Naive B cell (primary cell): Measurements from ENCODE around the gene LOXL1. TPM values are rescaled to one million over a fixed set of nuclear protein-coding genes. Genes with fewer than 3 reads are reported as not detected.

Source experiments
- ATAC-seq, 2 donors: fragments of 150-1000 bp; cut with Tn5 transposase; 2 replicates each; pipeline ENCODE4 v1.10.0; 2021; ENCODE audit warnings: low read depth in 2 of 2, mild to moderate bottlenecking in 2 of 2, moderate library complexity in 2 of 2
- DNase-seq: peaks from one replicate; pipeline ENCODE4 v3.0.0; 2022
- H3K27ac Mint-ChIP-seq, 6 donors: one replicate each; pipeline ENCODE4 v1.8.0; 2020 to 2022; ENCODE audit warnings: mild to moderate bottlenecking in 6 of 6, mixed read lengths in 6 of 6, moderate library complexity in 5 of 6, inconsistent platforms in 2 of 6
- H3K27me3 Mint-ChIP-seq, 3 donors: one replicate each; pipeline ENCODE4 v1.8.0; 2021 to 2022; ENCODE audit warnings: mixed read lengths in 3 of 3, mild to moderate bottlenecking in 1 of 3
- H3K36me3 Mint-ChIP-seq, 2 donors: one replicate each; pipeline ENCODE4 v1.8.0; 2020 to 2022; ENCODE audit warnings: mixed read lengths in 2 of 2, inconsistent platforms in 1 of 2, mild to moderate bottlenecking in 1 of 2
- H3K4me1 Mint-ChIP-seq, 3 donors: one replicate each; pipeline ENCODE4 v1.8.0; 2020 to 2022; ENCODE audit warnings: mixed read lengths in 3 of 3, inconsistent platforms in 1 of 3, mild to moderate bottlenecking in 1 of 3, moderate library complexity in 1 of 3
- H3K4me3 Mint-ChIP-seq, 8 donors: one replicate each; pipeline ENCODE4 v1.8.0; 2020 to 2022; ENCODE audit warnings: mild to moderate bottlenecking in 8 of 8, mixed read lengths in 8 of 8, moderate library complexity in 8 of 8, inconsistent platforms in 2 of 8
- H3K9me3 Mint-ChIP-seq, 7 donors: one replicate each; pipeline ENCODE4 v1.8.0; 2020 to 2022; ENCODE audit warnings: mixed read lengths in 7 of 7, mild to moderate bottlenecking in 5 of 7, inconsistent platforms in 2 of 7, moderate library complexity in 1 of 7
- polyA plus RNA-seq, 6 donors: library from polyadenylated mRNA; unstranded; fragments of 300-500 nt; fragmentation: Illumina TruSeq; gene quantifications; one replicate each; pipeline ENCODE4 v1.2.3, GENCODE V29; 2021; ENCODE audit warnings: low read depth in 6 of 6

The LOXL1 gene
- polyA plus RNA-seq, 6 donors from 2014 or later = 0.19 to 0.48 TPM; not detected in 4

DNA sequence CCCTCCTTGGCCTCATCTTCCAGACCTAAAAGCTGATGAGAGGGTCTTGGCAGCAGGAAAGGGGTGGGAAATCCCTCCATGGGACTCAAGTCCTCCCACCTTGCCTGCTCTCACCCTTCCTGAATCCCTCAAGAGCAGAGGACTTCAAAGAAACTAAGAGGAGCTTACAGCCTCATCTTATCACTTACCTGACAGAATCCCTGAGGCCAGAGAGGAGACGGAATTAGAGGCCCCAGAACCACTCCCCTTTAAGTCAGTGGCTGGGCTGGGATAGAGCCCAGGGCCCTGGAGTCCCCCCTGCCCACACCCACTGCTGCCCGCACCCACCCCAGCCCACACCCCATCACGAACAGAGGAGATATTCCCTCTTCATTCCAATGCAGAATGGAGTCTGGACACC, 15.2 kb downstream of the LOXL1 start:
- H3K27me3 Mint-ChIP-seq = peaks cover 5 to 13% (median 7%) of the 10 kb centered on the region in 3 donors
- no peak overlapping the region for H3K4me3 Mint-ChIP-seq
- no peak for ATAC-seq
- H3K9me3 Mint-ChIP-seq = no peaks in the 10 kb centered on the region
- H3K27ac Mint-ChIP-seq = no peak overlapping the region
- H3K4me1 Mint-ChIP-seq = peaks cover 0 to 11% (median 11%) of the 10 kb centered on the region in 3 donors
- no peak for DNase-seq
- H3K36me3 Mint-ChIP-seq = no peaks in the 10 kb centered on the region

DNA sequence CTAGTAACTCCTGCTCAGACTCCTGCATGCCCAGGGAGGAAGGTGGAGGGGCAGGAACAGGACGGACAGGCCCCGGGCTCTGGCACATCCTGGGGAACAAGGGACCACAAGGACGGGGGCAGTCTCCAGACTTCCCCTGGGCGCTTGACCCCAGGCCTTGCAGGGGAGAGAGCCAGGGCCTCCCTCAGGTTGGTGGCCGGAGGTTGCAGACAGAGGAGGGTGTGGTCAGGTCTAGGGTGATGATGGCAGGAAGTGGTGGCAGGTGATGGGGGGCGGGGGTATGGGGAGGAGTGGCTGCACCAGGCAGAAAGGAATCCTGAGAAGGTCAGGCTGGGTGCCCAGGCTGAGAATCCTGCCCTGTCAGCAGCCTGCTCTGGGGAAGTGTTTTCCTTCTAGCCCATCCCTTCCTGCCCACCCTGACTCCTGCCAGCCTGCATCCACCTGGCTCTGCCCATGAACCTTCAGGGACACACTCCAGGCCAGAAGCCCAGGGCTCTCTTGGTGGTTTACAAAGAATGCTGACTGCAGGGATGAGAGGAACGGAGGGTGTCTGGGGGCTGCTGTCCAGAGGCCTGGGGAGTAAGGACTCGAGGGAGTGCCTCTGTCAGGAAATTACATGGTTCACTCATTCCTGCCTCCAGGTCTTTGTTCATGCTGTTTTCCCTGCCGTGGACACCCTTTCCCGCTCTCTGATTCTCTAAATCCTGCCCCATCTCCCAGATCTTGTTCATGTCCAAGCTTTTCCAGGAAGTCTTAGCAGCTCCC, 15.8 kb downstream of the LOXL1 start:
- Mint-ChIP-seq H3K27me3 (peaks cover 0 to 8% (median under 1%) of the 10 kb centered on the region in 3 donors), H3K4me1 (peaks cover 0 to 13% (median 11%) of the 10 kb centered on the region in 3 donors), H3K27ac (no peak overlapping the region), H3K36me3 (no peaks in the 10 kb centered on the region), H3K9me3 (no peaks in the 10 kb centered on the region), H3K4me3 (no peak overlapping the region)
- DNase-seq (no peak), ATAC-seq (no peak)

DNA sequence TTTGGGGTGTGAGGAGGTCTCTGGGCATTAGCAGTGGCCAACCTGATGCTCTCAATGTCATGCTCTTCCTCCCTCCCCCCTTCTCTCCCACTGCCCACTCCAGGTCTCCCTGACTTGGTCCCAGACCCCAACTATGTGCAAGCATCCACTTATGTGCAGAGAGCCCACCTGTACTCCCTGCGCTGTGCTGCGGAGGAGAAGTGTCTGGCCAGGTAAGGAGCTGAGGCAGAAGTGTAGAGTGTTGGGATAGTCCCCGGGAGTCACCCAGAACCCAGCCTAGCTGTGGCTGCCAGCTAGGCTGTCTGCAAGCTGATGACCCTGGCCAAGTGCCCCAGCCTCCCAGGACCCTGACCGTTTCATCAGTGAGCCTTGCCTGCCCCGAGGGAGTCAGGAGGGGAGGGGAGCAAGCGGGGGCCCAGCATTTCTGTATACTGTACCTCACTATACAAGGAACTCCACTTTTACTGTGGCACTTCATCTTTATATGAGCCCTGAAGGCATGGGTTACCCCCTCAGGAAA, 16.5 kb downstream of the LOXL1 start:
- peaks cover 0 to 13% (median 11%) of the 10 kb centered on the region in 3 donors for H3K4me1 Mint-ChIP-seq
- peak overlapping the region in 1 of 8 donors; percentile 21 for H3K4me3 Mint-ChIP-seq
- no peak for ATAC-seq
- no peak for DNase-seq
- no peaks in the 10 kb centered on the region for H3K9me3 Mint-ChIP-seq
- H3K36me3 Mint-ChIP-seq = no peaks in the 10 kb centered on the region
- no peak overlapping the region for H3K27ac Mint-ChIP-seq
- H3K27me3 Mint-ChIP-seq = peaks cover 0 to 8% (median 0%) of the 10 kb centered on the region in 3 donors

DNA sequence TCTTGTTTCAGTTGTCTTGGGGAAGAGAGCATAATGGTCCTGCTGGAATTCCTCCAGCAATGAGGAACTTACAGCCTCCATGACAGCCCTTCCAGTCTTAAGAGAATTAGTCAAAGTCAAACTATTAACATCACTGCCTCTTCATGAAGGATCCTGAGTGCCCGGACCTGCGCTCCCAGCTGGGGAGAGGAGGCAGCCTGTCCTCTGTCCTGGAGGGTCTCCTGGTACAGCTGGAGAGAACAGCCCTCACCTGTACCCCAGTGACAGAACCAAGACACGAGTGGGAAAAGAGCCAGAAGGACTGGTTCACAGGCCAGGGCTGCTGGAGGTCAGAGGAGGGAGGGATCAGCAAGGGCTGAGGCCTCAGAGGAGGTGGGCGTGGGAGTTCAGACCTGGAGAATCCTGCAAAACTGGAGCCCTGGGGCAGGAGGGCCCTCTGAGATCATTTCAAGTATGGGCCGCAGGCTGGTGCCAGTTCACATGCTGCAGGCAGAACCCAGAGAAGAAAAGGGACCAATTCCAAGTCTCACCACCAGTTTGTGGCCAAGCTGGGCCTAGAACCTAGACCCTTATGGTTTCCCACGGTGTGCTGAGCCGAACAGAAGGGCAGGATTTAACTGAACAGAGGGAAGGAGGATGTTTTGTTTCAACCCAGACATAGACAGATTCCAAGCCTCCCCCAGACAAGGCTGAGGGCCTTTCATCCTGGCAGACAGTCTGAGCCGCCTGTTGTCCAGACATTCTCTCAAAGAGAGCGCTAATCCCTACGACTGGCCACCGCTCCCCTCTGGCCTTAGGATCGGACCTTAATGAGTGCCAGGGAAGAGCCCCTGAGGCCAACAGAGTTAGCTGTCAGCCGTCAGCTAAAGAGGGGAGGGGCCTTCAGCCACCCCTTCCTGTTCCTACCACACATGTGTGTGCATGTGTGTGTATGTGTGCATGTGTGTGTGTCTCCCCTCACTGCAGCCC, 18.2 kb downstream of the LOXL1 start:
- Mint-ChIP-seq H3K4me3 (no peak overlapping the region), H3K4me1 (peaks cover 0 to 13% (median 11%) of the 10 kb centered on the region in 3 donors), H3K27me3 (peaks cover 0 to 8% (median 4%) of the 10 kb centered on the region in 3 donors), H3K36me3 (no peaks in the 10 kb centered on the region), H3K27ac (peak overlapping the region in 1 of 6 donors; percentile 45), H3K9me3 (no peaks in the 10 kb centered on the region)
- no peak for DNase-seq
- no peak for ATAC-seq

DNA sequence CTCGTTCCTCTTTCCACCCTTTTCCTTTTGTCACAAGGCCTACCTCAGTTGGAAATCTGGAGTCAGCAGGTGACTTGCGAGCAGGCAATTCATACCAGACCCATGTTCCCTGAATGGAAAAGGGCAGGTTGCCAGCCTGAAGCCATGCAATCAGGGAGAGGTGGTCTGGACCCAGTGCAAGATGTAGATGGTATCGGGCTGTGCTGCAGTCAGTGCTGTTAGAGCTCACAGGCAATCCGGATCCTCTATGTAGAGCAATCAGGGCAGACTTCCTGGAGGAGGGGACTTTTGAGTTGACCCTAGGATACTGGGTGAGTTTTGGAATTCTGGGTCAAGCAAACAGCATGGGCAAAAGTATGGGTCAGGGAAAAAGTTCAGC, 18.9 kb downstream of the LOXL1 start:
- DNase-seq (no peak), ATAC-seq (no peak)
- Mint-ChIP-seq H3K36me3 (no peaks in the 10 kb centered on the region), H3K27me3 (peaks cover 0 to 8% (median 6%) of the 10 kb centered on the region in 3 donors), H3K4me3 (peak overlapping the region in 1 of 8 donors; percentile 7), H3K4me1 (peaks cover 0 to 13% (median 11%) of the 10 kb centered on the region in 3 donors), H3K9me3 (no peaks in the 10 kb centered on the region), H3K27ac (no peak overlapping the region)

DNA sequence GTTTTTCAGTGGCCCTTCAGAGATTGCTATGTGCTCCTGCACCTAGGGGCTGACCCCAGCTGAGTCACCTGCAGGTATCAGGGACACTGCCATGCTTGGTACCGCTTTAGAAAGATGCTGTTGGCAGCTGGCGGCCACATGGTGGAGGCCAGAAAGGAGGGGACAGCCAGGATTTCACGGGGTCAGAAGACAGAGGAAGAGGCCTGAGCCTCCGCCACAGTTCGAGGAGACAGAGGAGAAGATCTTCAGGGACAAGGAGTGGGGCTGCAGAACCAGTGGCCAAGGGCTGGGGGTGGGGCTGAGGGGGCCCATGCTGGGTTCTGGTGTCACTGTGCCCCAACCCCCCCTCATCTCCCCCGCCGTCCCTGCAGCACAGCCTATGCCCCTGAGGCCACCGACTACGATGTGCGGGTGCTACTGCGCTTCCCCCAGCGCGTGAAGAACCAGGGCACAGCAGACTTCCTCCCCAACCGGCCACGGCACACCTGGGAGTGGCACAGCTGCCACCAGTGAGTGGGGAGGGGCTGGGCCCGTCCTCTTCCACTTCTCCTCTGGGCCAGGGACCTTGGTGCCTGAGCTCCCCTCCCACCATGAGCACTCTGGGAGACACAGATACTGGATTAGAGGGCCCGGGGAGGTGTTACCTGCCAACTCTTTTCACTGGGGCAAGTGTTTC, 19.9 kb downstream of the LOXL1 start:
- ATAC-seq = peak in 1 of 2 donors; percentile 50

DNA sequence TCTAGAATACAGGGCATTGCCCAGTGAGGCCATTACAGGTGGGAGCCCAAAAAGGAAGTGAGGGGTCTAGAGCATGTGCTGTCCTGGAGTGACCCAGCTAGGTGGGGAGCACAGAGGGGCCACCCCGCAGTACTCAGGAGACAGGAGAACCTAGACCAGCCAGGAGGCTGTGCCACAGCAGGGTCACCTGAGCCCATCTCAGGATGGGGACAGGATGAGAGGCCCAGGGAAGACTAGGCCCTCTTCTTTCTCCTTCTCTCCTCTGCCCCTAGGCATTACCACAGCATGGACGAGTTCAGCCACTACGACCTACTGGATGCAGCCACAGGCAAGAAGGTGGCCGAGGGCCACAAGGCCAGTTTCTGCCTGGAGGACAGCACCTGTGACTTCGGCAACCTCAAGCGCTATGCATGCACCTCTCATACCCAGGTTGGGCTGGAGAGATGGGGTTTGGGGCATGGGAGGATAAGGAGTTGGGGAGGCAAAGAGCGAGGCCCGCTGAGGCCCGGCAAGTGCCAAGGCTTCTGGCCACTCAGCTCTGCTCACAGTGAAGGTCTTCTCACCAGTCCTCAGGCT, 20.6 kb downstream of the LOXL1 start:
- H3K27ac Mint-ChIP-seq = no peak overlapping the region
- no peaks in the 10 kb centered on the region for H3K36me3 Mint-ChIP-seq
- H3K27me3 Mint-ChIP-seq = peaks cover 0 to 8% (median 6%) of the 10 kb centered on the region in 3 donors
- ATAC-seq (no peak), DNase-seq (no peak)
- no peak overlapping the region for H3K4me3 Mint-ChIP-seq
- H3K4me1 Mint-ChIP-seq = peaks cover 10 to 18% (median 16%) of the 10 kb centered on the region in 3 donors
- no peaks in the 10 kb centered on the region for H3K9me3 Mint-ChIP-seq

More for the DNA sequence above, 19.9 kb downstream of the LOXL1 start:
- DNase-seq = no peak
- H3K27ac Mint-ChIP-seq = peak overlapping the region in 1 of 6 donors; percentile 37
- H3K4me1 Mint-ChIP-seq = peaks cover 8 to 18% (median 17%) of the 10 kb centered on the region in 3 donors
- H3K4me3 Mint-ChIP-seq = no peak overlapping the region
- no peaks in the 10 kb centered on the region for H3K36me3 Mint-ChIP-seq
- no peaks in the 10 kb centered on the region for H3K9me3 Mint-ChIP-seq
- peaks cover 0 to 8% (median 6%) of the 10 kb centered on the region in 3 donors for H3K27me3 Mint-ChIP-seq

DNA sequence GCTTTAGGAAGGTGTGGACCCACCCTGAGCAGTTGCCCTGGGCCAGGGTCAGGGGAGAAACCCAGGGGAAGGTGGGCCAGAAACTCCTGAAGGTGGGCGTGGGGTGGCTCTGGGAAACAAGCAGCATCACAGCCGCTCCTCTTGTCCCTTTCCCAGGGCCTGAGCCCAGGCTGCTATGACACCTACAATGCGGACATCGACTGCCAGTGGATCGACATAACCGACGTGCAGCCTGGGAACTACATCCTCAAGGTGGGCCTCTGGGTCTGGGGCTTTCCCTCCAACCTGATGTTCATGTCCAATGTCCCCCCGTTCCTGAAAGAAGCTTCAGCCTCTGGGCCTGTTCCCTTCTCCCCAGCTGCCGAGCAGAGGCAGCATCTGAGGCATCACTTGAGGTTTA, 21.4 kb downstream of the LOXL1 start:
- DNase-seq (no peak), ATAC-seq (no peak)
- H3K4me3 Mint-ChIP-seq = peak overlapping the region in 2 of 8 donors; percentile 18 to 19

DNA sequence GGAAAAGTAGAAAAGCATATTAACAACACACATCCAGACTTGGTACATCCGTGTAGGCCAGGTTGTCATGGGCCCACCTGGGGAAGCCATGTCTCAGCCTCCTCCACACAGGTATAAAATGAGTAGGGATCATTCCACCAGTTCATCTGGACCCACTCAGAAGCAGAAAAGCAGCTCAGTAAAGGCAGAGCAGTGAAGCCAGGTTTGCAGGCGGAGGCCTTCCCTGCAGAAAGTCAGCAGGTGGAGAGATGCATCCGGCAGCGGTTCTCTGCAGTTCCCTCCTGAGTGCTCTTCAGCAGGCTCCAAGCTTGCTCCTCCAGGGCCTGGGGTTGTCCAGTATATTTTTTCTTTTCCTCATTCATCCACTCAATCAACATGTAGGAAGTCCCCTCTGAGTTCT, 22.1 kb downstream of the LOXL1 start:
- DNase-seq (no peak), ATAC-seq (no peak)
- Mint-ChIP-seq H3K27me3 (peaks cover 0 to 6% (median 0%) of the 10 kb centered on the region in 3 donors), H3K4me3 (no peak overlapping the region), H3K36me3 (no peaks in the 10 kb centered on the region), H3K4me1 (peaks cover 10 to 15% (median 14%) of the 10 kb centered on the region in 3 donors), H3K9me3 (no peaks in the 10 kb centered on the region), H3K27ac (peak overlapping the region in 1 of 6 donors; percentile 54)

More for the DNA sequence above, 21.4 kb downstream of the LOXL1 start:
- no peaks in the 10 kb centered on the region for H3K36me3 Mint-ChIP-seq
- peaks cover 10 to 15% (median 14%) of the 10 kb centered on the region in 3 donors for H3K4me1 Mint-ChIP-seq
- H3K27ac Mint-ChIP-seq = peak overlapping the region in 1 of 6 donors; percentile 26
- peaks cover 0 to 6% (median 2%) of the 10 kb centered on the region in 3 donors for H3K27me3 Mint-ChIP-seq
- no peaks in the 10 kb centered on the region for H3K9me3 Mint-ChIP-seq

DNA sequence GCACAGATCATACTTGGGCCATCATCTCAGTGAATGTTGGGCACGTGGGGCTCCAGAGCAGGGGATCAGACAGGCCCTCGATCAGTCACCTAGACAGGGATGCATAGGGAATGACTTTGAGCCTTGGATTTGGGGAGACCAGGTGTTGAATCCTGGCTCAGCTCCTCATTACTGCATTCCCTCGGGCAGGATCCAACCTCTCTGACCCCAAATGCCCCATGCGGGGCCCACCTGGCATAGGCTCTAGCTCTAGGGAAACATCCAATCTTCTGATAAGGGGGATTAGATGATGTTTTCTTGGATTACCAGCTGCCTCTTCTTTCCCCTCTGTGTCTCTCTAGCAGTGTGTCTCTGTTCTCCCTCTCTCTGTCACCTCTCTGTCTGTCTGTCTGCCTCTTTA, 22.7 kb downstream of the LOXL1 start:
- no peaks in the 10 kb centered on the region for H3K36me3 Mint-ChIP-seq
- H3K27me3 Mint-ChIP-seq = peaks cover 0 to 8% (median 4%) of the 10 kb centered on the region in 3 donors
- H3K27ac Mint-ChIP-seq = no peak overlapping the region
- no peak overlapping the region for H3K4me3 Mint-ChIP-seq
- no peaks in the 10 kb centered on the region for H3K9me3 Mint-ChIP-seq
- ATAC-seq (no peak), DNase-seq (no peak)
- peaks cover 10 to 15% (median 14%) of the 10 kb centered on the region in 3 donors for H3K4me1 Mint-ChIP-seq

DNA sequence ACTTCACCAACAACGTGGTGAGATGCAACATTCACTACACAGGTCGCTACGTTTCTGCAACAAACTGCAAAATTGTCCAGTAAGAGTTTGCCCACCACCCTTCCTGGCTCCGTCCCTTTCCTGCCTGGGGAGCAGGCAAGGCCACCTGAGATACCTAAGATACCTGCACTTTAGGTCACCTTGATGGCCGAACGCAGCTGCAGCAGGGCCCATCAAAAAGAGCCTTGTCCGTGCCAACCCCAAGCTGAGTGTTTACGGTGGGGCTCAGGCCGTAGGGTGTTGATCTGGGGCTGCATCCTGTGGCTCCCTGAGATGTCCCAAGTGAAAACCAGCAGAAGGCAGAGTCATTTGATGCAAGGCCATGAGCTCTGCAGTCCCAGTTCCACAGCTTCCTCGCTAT, 23.2 kb downstream of the LOXL1 start:
- peak overlapping the region in 1 of 6 donors; percentile 77 for H3K27ac Mint-ChIP-seq
- H3K36me3 Mint-ChIP-seq = no peaks in the 10 kb centered on the region
- H3K27me3 Mint-ChIP-seq = peaks cover 0 to 13% (median 9%) of the 10 kb centered on the region in 3 donors
- DNase-seq (no peak), ATAC-seq (no peak)
- no peak overlapping the region for H3K4me3 Mint-ChIP-seq
- H3K4me1 Mint-ChIP-seq = peaks cover 10 to 15% (median 14%) of the 10 kb centered on the region in 3 donors
- no peaks in the 10 kb centered on the region for H3K9me3 Mint-ChIP-seq

DNA sequence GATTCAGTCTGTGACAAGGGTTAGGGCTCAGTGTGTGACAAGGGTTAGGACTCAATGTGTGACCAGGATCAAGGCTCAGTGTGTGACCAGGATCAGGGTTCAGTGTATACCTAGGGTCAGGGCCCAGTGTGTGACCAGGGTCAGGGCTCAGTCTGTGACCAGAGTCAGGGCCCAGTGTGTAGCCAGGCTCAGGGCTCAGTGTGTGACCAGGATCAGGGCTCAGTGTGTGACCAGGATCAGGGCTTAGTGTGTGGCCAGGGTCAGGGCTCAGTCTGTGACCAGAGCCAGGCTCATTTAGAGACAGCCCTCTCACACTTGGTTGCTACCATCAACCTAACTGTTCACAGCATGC, 24.2 kb downstream of the LOXL1 start:
- Mint-ChIP-seq H3K27me3 (peaks cover 0 to 20% (median 9%) of the 10 kb centered on the region in 3 donors), H3K9me3 (no peaks in the 10 kb centered on the region), H3K4me1 (peaks cover 10 to 15% (median 14%) of the 10 kb centered on the region in 3 donors), H3K4me3 (peak overlapping the region in 1 of 8 donors; percentile 32), H3K27ac (peak overlapping the region in 1 of 6 donors; percentile 57), H3K36me3 (no peaks in the 10 kb centered on the region)
- DNase-seq = no peak
- ATAC-seq = no peak
